ENCODE measurements around the gene EP400.
"Not testable (repeated sequence)": the region's sequence is repeated elsewhere in the genome, so short reads cannot be mapped to it uniquely, and the experiment has no call there.

DNA sequence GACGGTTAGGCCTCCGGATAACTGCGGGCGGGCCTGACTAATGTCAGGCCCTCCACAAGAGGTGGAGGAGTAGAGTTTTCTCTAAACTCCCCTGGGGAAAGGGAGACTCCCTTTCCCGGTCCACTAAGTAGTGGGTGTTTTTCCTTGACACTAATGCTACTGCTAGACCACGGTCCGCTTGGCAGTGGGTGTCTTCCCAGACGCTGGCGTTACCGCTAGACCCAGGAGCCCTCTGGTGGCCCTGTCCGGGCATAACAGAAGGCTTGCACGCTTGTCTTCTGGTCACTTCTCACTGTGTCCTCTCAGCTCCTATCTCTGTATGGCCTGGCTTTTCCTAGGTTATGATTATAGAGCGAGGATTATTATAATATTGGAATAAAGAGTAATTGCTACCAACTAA, 102.0 kb downstream of the EP400 start:
- TF ChIP-seq POLR2AphosphoS5 (IDR thresholded peaks at IDR 0.05; ENCODE audit: low read depth, low read length); TAF1 (IDR thresholded peaks at IDR 0.05; ENCODE audit: low read depth, low read length); PAX5 (IDR thresholded peaks at IDR 0.05; ENCODE audit: insufficient read depth, low read length, severe bottlenecking); POLR2A (IDR thresholded peaks at IDR 0.05; ENCODE audit: low read depth, low read length): not testable (repeated sequence)

All from GM12891 (cell line).